CD4-positive, alpha-beta T cell treated with Interleukin-15 for 4 hours (primary cell): ENCODE results near the gene ITPR3.

Experiments
- DNase-seq: peaks from one replicate; pipeline ENCODE4 v3.0.0-alpha.2; 2020; ENCODE audit warnings: low spot score

Gene ITPR3

DNA sequence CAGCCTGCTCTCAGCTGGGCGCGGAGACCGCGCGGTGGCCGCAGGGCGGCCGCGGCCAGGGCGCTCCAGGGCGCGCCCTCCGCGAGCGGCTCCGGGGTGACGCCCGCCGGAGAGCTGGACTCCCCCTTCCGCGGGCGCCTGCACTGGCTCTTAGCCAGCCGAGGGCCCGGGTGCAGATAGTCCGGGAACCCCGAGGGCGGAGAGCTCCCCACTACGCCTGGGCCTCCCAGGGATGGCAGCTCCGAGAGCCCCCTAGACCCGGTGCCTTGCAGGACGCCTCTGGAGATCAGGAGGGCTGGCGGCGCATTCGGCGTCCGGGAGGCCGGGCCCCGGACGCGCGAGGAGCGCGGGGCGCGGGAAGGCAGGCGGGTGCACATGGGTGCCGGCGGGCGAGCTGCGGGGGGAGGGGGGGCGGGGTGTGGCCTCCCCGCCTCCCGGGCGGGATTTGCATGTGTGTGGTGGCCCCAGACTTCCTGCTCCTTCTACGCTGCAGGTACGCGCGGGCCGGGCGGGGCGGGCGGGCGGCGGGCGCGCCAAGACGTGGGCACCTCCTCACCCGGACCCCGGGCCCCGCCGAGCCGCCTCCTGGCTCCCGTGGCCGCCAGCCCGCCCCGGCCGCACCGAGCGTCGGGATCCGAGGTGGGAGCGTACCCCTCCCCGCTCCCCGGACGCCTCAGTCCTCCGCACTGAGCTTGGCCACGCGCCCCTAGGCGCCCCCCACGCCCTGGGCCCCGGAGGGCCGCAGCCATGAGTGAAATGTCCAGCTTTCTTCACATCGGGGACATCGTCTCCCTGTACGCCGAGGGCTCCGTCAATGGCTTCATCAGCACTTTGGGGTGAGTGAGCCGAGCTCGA lies at the start of gene ITPR3:
Gene ITPR3, plus strand, starts transcription at position 467 of the 855 bp plus-strand sequence. Its CDS starts 281 bp downstream, at position 748.
- peak; percentile 72 for DNase-seq

DNA sequence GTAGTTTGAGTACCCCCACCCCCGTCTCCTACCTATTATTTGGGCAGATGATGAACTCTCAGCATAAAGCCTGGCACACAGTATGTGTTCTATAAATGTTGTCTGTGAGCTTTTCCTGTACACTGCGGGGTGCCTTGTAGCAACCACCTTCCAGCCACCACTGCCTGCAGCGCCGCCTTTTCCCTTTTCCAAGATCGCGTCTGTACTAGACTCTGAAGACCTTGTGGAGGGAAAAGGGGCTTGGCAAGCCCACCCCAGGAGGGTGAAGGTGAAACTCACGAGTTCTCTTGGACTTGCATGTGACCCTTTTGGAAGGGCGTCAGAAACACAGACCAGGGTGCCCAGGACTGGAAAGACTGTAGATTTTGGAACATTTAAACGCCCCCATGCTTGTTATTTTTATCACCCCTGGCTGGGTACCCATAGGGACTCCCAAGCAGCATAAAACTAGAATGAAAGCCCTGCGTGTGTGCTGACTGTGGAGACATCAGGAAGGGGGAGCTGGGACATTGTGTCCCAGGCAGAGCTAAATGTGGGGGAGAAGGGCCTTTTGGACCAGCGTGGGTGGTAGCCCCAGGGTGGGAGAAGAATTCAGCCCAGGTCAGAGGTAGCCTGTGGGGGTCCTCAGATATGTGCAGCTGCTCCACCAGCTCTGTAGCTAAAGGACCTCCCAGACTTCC lies 49.3 kb upstream of the ITPR3 start:
- DNase-seq = no peak

DNA sequence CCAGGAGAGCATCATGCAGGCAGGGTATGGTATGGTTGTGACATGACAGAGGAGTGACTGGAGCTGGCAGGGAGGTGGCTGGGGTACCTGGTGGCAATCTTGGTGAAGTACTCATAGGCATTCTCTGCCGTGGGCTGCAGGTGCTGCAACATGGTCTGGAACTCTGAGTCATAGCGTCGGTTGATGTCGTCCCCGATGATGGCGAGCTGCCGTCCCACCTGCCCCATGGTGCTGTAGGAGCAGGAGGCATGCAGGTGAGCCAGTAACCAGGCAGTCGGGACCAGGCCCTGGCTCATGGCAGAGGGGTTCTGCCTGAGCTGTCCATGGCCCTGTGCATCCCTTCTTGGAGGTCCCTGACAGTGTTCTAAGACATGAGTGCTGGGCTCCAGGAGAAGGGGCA lies 45.9 kb upstream of the ITPR3 start:
- DNase-seq = no peak

DNA sequence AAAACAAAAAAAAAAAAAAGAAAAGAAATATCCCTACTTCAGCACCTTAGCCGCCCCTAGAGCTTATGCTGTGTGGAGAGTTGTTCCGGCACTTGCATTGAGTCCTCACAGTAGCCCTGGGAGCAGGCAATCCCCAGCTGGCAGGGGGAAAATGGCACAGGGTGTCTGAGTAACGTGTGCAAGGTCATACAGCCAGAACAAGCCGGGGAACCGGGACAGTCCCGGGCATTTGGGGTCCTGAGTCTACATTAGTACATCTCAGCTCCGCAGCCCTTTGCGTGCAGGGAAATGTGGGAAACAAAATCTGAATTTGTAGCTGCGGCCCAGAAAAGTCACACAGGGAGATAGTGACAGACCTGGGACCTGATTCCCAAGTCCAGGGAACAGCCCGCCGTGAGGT lies 44.5 kb upstream of the ITPR3 start:
- DNase-seq = no peak

DNA sequence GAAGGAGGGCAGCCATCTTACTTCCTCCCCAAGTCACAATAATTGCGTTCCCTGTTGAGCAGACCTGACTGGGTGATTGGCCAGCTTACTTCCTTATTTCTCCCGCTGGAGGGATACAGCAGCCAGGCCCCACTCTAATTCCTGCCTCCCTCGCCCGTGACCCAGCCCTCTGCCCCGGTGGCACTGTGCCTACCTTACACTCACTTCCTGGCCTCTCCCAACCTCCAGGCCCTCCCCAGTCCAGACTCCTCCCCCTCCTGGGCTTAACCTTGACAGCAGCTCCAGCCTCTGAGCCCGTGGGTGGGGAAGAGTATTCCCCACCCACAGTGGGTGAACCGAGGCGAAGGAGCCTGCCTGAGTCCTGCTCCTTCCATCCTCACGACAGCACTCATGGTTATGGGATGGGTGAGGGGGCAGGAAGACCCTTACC lies 44.0 kb upstream of the ITPR3 start:
- no peak for DNase-seq

DNA sequence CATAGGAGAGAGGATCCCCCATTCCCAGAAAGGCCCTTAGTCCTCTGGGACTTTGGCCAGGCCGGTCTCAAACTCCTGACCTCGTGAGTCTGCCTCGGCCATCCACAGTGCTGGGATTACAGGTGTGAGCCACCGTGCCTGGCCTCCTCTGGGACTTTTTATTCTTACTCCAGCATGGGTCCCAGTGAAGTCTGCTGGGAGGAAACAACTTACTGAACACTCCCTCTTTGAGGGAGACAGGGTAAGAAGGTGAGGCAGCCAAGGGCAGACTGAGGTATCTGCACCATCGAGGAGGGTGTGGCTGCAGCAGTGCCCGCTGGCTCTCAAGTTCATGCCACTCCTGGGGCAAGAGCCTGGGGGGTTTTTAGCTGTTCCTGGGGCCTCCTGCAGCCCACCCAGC lies 43.4 kb upstream of the ITPR3 start:
- DNase-seq = no peak

DNA sequence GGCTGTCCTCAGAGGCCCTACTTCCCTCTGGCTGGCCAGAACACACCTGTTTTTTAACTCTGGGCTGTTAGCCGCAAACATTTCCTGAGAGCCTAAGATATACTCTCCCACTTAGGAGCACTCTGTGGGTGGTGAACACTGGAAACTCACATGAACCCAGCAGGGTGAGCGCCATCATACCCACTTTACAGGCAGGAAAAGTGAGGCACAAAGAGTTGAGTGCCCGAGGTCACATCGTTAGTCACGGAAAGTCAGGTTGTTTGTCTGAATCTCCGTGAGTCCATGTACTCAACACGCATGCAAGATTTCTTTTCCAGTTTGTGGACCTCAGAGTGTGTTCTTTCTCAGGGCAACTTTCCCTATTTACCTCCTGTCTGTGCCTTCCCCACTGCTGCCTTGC lies 43.0 kb upstream of the ITPR3 start:
- DNase-seq = no peak

DNA sequence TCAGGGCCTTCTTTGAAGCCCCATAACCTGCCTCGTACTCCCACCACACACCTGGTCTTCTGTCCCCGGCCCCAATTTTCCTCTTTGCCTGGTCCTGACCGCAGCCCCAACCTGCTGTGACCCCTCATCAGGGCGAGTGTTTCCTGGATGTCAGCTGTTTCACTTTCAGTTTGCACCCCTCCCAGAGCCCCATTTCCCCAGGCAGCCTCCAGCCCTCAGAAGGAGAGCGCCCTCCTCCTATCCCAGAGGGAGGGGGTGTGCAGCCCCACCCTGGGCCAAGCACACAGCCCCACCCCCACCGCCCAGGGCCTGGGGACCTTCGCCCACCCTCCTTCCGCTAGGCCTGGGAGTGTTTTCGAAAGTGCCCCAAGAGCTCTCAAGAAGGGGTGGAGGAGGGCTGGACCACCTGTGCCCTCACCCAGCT lies 42.5 kb upstream of the ITPR3 start:
- DNase-seq = peak; percentile 54

DNA sequence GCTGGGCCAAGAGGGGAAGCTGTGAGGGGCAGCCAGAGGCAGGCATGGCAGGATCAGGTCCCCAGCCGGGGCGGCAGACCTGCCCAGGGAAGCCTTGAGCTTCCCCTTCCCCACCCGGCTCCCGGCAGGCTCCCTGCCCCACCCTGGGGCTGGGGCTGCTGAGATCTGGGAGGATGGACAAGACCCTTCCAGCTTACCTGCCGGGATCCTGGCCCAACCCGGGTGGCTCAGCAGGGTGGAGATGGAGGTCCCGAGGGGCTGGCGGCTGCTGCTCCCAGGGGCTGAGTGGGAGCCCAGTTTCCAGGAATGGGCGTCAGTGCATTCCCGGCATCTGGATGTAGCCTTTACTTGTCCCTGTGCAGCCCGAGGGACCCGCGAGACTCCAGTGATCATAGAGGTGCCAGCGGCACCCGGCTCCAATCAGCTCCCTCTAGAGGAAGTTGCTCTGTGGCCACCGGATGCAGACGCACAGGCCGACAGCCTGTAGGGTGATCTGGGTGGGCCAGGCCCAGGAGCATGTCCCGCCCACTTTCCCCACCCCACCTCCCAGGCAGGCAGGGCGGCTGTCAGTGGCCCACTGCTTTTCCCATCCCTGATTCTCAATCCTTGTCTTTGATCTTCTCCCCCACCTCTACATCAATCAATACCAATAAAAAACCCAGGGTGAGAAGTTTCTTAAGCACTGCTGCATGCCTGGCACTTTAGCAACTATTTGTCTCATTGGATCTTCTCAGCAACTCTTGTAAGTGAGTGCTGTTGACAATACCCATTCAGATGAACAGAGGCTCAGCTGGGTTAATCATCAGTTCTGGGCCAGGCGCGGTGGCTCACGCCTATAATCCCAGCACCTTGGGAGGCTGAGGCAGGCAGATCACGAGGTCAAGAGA lies 41.1 kb upstream of the ITPR3 start, which contains the start of gene BAK1:
Gene BAK1, minus strand, starts transcription at position 449 of the 887 bp plus-strand sequence. CDS start 2,672 bp downstream, outside the sequence.
- DNase-seq = peak; percentile 84

DNA sequence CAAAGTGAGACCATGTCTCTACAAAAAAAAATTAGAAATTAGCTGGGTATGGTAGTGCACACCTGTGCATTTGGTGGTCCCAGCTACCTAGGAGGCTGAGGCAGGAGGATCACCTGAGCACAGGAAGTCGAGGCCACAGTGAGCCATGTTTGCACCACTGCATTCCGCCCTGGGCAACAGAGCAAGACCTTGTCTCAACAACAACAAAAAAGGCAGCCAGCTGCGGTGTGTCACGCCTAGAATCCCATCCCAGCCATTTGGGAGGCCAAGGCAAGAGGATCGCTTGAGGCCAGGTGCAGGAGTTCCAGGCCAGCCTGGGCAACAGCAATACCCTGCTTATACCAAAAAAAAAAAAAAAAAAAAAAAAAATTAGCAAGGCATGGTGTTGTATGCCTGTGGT lies 39.9 kb upstream of the ITPR3 start:
- no peak for DNase-seq

DNA sequence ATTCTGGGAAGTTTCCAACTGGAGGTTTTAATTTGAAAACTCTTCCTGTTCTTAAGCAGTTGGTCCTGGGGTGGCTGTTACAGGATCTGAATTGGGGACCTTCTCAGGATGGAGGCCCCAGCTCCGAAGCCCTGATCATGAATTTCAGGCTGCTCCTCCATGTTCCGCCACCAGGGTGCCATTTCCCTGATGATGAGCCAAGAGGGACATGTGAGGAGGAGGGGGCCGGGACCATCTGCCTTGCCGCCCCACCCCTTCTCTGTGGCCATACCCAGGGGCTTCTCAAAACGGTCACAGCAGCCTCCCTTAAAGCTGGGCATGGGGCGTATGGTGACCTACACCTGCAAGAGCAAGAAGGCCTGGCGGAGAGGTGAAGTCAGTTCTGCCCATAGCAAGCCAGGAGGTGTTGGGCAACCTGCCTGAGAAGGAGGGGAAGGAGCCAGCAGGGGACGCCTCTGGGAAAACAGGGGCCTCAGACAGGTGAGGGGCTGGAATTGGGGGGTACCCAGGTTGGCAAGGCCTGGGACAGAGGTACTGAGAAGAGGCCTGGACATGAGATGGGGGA lies 37.4 kb upstream of the ITPR3 start:
- DNase-seq = no peak

DNA sequence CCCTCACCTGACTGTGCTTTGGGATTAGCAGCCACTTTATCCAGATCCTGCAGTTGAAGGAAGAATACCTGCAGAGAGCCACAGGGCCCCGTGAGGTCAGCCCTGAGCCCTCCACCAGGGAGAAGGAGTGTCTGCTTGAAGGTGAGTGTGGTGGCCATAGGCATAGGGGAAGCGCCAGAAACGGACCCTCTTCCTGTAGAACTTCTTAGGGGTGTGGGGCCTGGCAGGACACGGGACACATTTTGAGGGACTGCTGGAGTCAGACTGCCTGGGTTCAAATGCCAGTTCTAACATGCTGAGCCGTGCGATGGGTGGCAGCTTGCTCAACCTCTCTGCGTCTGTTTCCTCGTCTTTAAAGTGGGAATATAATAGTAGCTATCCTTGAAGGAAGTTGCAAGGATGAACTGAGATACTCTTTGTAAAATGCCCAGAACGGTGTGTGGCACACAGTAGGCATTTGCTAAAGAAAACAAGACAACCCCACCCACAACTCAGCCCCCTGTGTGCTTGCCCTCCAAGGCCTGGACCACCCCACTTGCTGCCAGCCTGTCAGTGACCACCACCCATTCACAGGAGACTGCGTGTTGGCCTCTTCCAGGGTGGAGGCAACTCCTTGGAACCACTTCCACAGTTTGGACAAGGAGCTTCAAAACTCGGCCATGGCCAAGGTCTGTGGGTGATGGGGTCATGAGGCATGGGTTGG lies 36.3 kb upstream of the ITPR3 start:
- no peak for DNase-seq

DNA sequence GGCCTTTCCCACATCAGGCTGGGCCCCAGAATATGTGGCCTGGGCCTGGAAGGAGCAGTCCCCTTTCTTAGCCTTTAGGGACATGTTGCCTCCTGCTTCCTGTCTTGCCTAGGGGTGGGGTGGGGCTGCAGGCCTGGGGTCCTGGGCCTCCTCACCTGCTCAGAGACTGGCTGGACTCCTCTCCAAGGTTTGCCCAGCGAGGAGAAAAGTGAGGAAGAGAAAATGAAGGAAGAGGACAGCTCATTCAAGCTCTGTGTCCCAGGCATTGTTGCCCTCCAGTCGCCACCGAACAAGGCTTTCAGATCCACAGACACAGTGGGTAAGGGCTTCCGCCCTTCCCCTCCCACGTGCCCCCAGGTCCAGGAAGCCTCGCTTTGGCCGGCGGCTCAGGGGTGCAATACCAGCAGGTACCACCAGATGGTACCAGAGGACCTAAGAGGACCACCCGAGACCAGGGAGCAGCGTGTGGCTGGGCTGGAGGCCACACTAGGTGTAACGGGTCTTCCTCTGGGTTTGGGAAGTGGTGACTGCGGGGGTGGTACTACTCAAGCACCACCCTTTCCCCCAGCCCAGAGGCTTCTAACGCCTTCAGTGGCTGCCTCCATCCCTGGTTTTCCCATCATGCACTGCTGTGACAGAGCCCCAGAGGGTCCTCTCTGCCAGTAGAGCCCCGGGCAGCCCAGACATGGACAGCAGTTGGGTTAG lies 35.6 kb upstream of the ITPR3 start:
- peak; percentile 89 for DNase-seq

DNA sequence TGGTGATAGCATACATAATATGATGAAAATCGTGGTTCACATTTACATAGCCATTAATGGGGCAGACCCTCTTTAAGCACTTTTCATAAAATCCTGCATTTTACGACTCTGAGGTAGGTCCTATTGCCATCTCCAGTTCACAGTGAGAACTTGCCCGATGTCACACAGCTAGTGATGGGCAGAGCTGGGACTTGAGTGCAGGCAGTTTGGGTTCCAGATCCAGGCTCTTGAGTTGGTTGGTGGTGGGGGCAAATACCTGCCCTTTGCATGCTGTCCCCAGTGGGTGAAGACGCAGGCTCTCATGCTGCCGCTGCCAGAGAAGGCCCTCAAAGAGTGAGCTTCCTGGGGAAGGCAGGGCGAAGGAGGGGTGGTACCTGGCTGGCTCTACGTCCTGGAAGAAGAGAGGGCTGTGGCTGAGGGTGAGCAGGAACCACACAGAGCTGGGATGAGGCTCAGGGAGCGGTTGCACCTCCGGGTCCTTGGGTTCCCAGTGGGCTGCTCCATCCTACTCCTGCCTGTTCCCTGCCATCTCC lies 34.9 kb upstream of the ITPR3 start:
- DNase-seq = no peak

DNA sequence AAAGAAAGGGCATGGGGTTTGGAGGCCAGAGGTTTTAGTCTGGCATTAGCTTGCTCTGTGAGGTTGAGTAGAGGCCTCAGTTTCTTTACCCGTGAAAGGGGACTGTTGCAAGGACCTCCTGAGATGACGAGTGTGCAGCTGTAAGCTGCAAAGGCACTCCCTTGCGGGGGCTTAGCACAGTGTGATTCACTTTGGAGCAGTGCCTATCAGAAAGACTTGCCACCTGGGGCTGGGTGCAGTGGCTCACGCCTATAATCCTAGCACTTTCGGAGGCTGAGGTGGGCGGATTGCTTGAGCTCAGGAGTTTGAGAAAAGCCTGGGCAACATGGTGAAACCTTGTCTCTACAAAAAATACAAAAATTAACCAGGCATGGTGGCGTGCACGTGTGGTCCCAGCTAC lies 33.6 kb upstream of the ITPR3 start:
- no peak for DNase-seq

DNA sequence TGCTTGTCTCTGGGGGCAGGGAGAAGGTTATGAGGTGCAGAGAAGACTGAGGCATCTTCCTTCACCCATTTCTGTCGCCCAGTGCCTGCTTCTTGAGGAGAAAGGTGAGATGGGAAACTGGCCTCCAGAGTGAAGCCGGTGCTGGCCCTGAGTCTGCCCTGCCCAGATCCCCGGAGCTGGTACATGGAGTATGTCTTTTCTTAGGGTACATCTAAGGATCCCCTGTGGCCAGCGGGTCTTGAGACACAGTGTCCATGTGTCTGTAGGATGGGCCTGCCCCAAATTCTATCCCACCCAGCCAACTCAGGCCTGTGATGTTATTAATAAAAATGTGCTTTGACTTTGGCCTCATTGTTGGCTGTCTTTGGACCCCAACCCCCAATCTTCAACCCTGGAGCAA lies 32.2 kb upstream of the ITPR3 start:
- DNase-seq = no peak

DNA sequence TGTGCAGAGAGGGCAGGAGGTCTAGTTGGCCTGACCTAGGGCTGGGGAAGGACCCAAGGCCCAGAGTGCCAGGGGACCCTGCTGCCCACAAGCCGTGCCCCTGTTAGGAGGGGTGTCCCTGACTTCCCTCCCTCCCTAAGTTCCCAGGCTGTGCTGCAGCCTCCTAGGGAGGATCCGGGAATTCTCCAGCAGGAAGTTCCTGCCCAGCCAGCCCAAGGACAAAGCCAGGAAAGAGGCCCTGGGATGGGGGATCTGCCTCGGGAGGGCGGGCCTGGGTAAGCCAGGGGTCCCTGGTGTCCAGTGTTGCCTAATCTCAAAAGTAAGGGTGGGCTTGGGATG lies 31.8 kb upstream of the ITPR3 start:
- no peak for DNase-seq

DNA sequence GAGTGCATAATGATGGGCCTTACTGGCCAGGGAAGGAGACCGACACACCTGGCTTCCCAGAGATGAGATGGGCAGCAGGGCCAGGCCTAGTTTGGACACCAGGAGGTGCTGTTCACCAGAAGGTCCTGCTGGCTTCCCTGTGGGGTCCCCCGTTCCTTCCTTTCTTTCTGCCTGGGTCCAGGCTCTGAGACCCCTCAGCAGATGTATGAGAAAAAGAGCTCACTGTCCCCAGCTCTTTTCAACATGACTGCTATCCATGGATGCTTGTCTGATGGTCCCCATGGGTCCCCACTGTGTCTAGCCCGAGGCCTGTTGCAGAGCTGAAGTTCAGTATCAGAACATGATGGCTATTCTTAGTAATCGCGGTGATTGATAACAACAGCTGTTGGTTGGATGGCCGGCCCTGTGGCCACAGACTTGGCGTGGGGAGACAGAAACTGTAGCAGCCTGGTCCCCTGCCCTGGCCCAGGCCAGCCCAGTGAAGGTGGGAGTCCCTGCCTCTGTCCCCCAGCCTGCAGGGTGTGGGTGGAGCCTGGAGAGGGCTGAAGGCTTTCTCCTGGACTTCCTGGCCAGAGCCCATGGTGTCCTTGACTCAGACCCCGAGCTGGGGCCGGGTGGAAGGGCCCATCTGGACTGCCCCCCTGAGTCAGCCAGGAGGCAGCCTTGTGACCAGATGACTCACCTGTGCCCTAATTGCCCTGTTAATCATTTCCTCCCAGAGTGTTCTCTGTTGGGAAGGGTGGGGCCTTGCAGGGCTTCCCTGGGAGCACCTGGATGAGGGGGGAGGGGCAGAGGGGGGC lies 31.2 kb upstream of the ITPR3 start:
- DNase-seq = peak; percentile 32

DNA sequence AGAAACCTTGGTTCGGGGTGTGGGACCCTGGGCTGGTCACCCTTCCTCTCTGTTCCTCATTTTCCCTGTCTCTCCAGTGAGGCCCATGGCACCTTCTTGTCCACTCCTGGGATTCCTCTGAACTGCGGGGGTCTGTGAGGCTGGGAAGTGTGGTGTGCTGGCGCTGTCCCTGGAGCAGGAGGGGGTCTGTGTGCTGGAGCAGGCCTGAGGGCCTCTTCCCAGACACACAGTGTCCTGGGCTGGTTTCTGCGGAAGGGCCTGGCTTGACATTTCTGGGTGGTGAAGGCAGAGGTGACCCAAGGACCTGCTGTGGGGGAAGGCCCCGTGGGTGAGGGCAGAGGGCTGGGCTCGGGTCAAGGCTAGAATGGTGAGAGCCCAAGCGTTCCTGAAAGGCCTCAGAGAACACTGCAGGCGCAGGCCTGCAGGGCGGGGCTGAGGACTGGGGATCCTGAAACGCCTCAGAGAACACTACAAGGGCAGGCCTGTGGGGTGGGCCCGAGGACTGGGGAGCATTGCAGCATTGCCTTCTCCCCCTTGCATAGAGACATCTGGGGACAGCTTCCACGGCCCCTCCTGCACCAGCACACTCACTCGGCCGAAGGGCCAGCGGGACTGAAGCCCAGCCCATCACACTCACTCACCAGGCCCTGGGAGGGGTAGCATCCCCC lies 30.5 kb upstream of the ITPR3 start:
- no peak for DNase-seq
